Karpas-422 (cell line): ENCODE data around the gene FAM184B. TPM values are rescaled to one million over a fixed set of nuclear protein-coding genes. Genes with fewer than 3 reads are reported as not detected.

Source experiments
- DNase-seq: peaks from one replicate; pipeline ENCODE4 v3.0.0-alpha.2; 2015
- H2AFZ ChIP-seq: fragments of 200-600 bp; sonication (generic); 2 replicates; pipeline ENCODE4 v1.6.1; 2014; ENCODE audit warnings: antibody characterized with exemption, low read length, mixed read lengths
- H3K27ac ChIP-seq: fragments of 200-600 bp; sonication (generic); 2 replicates; pipeline ENCODE4 v1.5.1; 2014; ENCODE audit warnings: mild to moderate bottlenecking, low read length, moderate library complexity
- H3K27me3 ChIP-seq: fragments of 200-600 bp; sonication (generic); 2 replicates; pipeline ENCODE4 v1.6.1; 2014; ENCODE audit warnings: low read length, mixed read lengths
- H3K36me3 ChIP-seq: fragments of 200-600 bp; sonication (generic); 2 replicates; pipeline ENCODE4 v1.6.1; 2014; ENCODE audit warnings: low read length, mixed read lengths; ENCODE audit not compliant: insufficient read depth
- H3K4me1 ChIP-seq: fragments of 200-600 bp; sonication (generic); 2 replicates; pipeline ENCODE4 v1.6.1; 2014; ENCODE audit warnings: mild to moderate bottlenecking, low read length, mixed read lengths
- H3K4me2 ChIP-seq: fragments of 200-600 bp; sonication (generic); 2 replicates; pipeline ENCODE4 v1.6.1; 2014; ENCODE audit warnings: low read length, low read depth, mild to moderate bottlenecking; ENCODE audit not compliant: poor library complexity, severe bottlenecking
- H3K4me3 ChIP-seq: fragments of 200-600 bp; sonication (generic); 2 replicates; pipeline ENCODE4 v1.5.1; 2014; ENCODE audit warnings: mild to moderate bottlenecking, antibody characterized with exemption, low read length, mixed read lengths
- H3K79me2 ChIP-seq: fragments of 200-600 bp; sonication (generic); 2 replicates; pipeline ENCODE4 v1.6.1; 2014; ENCODE audit warnings: mild to moderate bottlenecking, low read length, mixed read lengths
- H3K9ac ChIP-seq: fragments of 200-600 bp; sonication (generic); 2 replicates; pipeline ENCODE4 v1.6.0; 2014; ENCODE audit warnings: low read length
- H3K9me2 ChIP-seq: fragments of 200-600 bp; sonication (generic), shearing (Covaris generic); replicated peaks from 2 replicates; pipeline ENCODE4 v1.6.0; 2014; ENCODE audit warnings: mild to moderate bottlenecking, low read length, moderate library complexity; ENCODE audit not compliant: insufficient read depth
- H3K9me3 ChIP-seq: fragments of 300-700, 200-600 bp; sonication (generic); 2 replicates; pipeline ENCODE4 v1.6.1; 2014; ENCODE audit warnings: low read length, mixed read lengths
- H4K20me1 ChIP-seq: fragments of 200-600 bp; sonication (generic); 2 replicates; pipeline ENCODE4 v1.6.1; 2014; ENCODE audit warnings: mild to moderate bottlenecking, antibody characterized with exemption, low read length, low read depth; ENCODE audit not compliant: insufficient read depth
- total RNA-seq: library from RNA; depleted of rRNA; stranded (reverse); fragments of >200 nt; shearing (Covaris generic); gene quantifications from 2 replicates; pipeline ENCODE4 v1.2.3, GENCODE V29; 2014; ENCODE audit warnings: low replicate concordance

Gene FAM184B
- total RNA-seq, 1 experiment from 2014 or later: not detected

- Histone ChIP-seq H4K20me1 (no peaks in the 10 kb centered on the region), H3K36me3 (no peaks in the 10 kb centered on the region), H3K79me2 (no peaks in the 10 kb centered on the region), H3K9ac (no peak overlapping the region), H2AFZ (no peak overlapping the region), H3K9me2 (no peaks in the 10 kb centered on the region), H3K27ac (no peak overlapping the region), H3K4me2 (no peak overlapping the region), H3K27me3 (no peaks in the 10 kb centered on the region), H3K4me1 (peaks cover 9% of the 10 kb centered on the region), H3K4me3 (no peak overlapping the region), H3K9me3 (no peaks in the 10 kb centered on the region)
- DNase-seq: no peak
Observed at GRCh38 chr4:17699380-17699779, 82.0 kb downstream of the FAM184B start.

GRCh38 chr4:17698116-17698515 lies 83.3 kb downstream of the FAM184B start:
- Histone ChIP-seq H3K4me2 (no peak overlapping the region), H3K4me1 (peaks cover 12% of the 10 kb centered on the region)

GRCh38 chr4:17695341-17695740 lies 86.1 kb downstream of the FAM184B start:
- no peak overlapping the region for H3K4me2 ChIP-seq
- no peak for DNase-seq
- no peak overlapping the region for H2AFZ ChIP-seq
- no peaks in the 10 kb centered on the region for H3K27me3 ChIP-seq
- peaks cover 5% of the 10 kb centered on the region; the same call in 1 of the 2 replicates for H3K4me1 ChIP-seq
- H3K9me2 ChIP-seq: no peaks in the 10 kb centered on the region
- H3K27ac ChIP-seq: no peak overlapping the region
- H3K9ac ChIP-seq: no peak overlapping the region
- no peaks in the 10 kb centered on the region for H3K36me3 ChIP-seq
- H4K20me1 ChIP-seq: no peaks in the 10 kb centered on the region
- H3K4me3 ChIP-seq: no peak overlapping the region
- H3K9me3 ChIP-seq: no peaks in the 10 kb centered on the region
- no peaks in the 10 kb centered on the region for H3K79me2 ChIP-seq

More at GRCh38 chr4:17698116-17698515, 83.3 kb downstream of the FAM184B start:
- Histone ChIP-seq H3K36me3 (no peaks in the 10 kb centered on the region), H3K9ac (no peak overlapping the region), H3K27ac (no peak overlapping the region), H3K9me3 (no peaks in the 10 kb centered on the region), H4K20me1 (no peaks in the 10 kb centered on the region), H2AFZ (no peak overlapping the region), H3K27me3 (no peaks in the 10 kb centered on the region), H3K79me2 (no peaks in the 10 kb centered on the region), H3K9me2 (no peaks in the 10 kb centered on the region), H3K4me3 (no peak overlapping the region)
- DNase-seq: no peak

- Histone ChIP-seq H3K4me1 (peaks cover 5% of the 10 kb centered on the region; the same call in 1 of the 2 replicates), H3K36me3 (no peaks in the 10 kb centered on the region), H3K79me2 (no peaks in the 10 kb centered on the region), H3K9me2 (no peaks in the 10 kb centered on the region), H3K27me3 (no peaks in the 10 kb centered on the region), H4K20me1 (no peaks in the 10 kb centered on the region), H3K9me3 (no peaks in the 10 kb centered on the region), H3K9ac (no peak overlapping the region), H3K4me2 (no peak overlapping the region), H3K4me3 (no peak overlapping the region), H3K27ac (no peak overlapping the region), H2AFZ (no peak overlapping the region)
- DNase-seq: no peak
Observed at GRCh38 chr4:17694552-17694951, 86.9 kb downstream of the FAM184B start.

- no peak overlapping the region for H3K4me3 ChIP-seq
- H4K20me1 ChIP-seq: no peaks in the 10 kb centered on the region
- H3K4me1 ChIP-seq: peaks cover 5% of the 10 kb centered on the region; the same call in 1 of the 2 replicates
- H3K27me3 ChIP-seq: no peaks in the 10 kb centered on the region
- no peaks in the 10 kb centered on the region for H3K36me3 ChIP-seq
- H3K9me2 ChIP-seq: no peaks in the 10 kb centered on the region
- DNase-seq: no peak
- no peaks in the 10 kb centered on the region for H3K9me3 ChIP-seq
- H3K4me2 ChIP-seq: no peak overlapping the region
- no peaks in the 10 kb centered on the region for H3K79me2 ChIP-seq
- no peak overlapping the region for H3K27ac ChIP-seq
- no peak overlapping the region for H2AFZ ChIP-seq
- no peak overlapping the region for H3K9ac ChIP-seq
Observed at GRCh38 chr4:17690898-17691297, 90.5 kb downstream of the FAM184B start.

- no peak for DNase-seq
- H3K4me2 ChIP-seq: no peak overlapping the region
Observed at GRCh38 chr4:17690135-17690534, 91.3 kb downstream of the FAM184B start.

GRCh38 chr4:17688011-17688441 lies 93.4 kb downstream of the FAM184B start:
- H2AFZ ChIP-seq: no peak overlapping the region
- no peak overlapping the region for H3K27ac ChIP-seq
- no peaks in the 10 kb centered on the region for H3K27me3 ChIP-seq

More at GRCh38 chr4:17690135-17690534, 91.3 kb downstream of the FAM184B start:
- Histone ChIP-seq H3K27me3 (no peaks in the 10 kb centered on the region), H3K4me3 (no peak overlapping the region), H3K36me3 (no peaks in the 10 kb centered on the region), H4K20me1 (no peaks in the 10 kb centered on the region), H2AFZ (no peak overlapping the region), H3K9me3 (no peaks in the 10 kb centered on the region), H3K9me2 (no peaks in the 10 kb centered on the region), H3K4me1 (peaks cover 5% of the 10 kb centered on the region; the same call in 1 of the 2 replicates), H3K9ac (no peak overlapping the region), H3K27ac (no peak overlapping the region), H3K79me2 (no peaks in the 10 kb centered on the region)

GRCh38 chr4:17687237-17687857 lies 94.1 kb downstream of the FAM184B start:
- H3K4me3 ChIP-seq: no peak overlapping the region
- H3K4me1 ChIP-seq: no peaks in the 10 kb centered on the region
- H2AFZ ChIP-seq: no peak overlapping the region
- H3K4me2 ChIP-seq: no peak overlapping the region
- H3K79me2 ChIP-seq: no peaks in the 10 kb centered on the region
- H3K9me2 ChIP-seq: no peaks in the 10 kb centered on the region
- H3K9ac ChIP-seq: no peak overlapping the region
- H3K9me3 ChIP-seq: no peaks in the 10 kb centered on the region
- H3K27me3 ChIP-seq: no peaks in the 10 kb centered on the region
- H3K36me3 ChIP-seq: no peaks in the 10 kb centered on the region
- H3K27ac ChIP-seq: no peak overlapping the region
- DNase-seq: no peak
- no peaks in the 10 kb centered on the region for H4K20me1 ChIP-seq

More at GRCh38 chr4:17688011-17688441, 93.4 kb downstream of the FAM184B start:
- Histone ChIP-seq H3K79me2 (no peaks in the 10 kb centered on the region), H3K9me3 (no peaks in the 10 kb centered on the region), H3K4me2 (no peak overlapping the region), H3K36me3 (no peaks in the 10 kb centered on the region), H3K4me1 (peaks cover 1% of the 10 kb centered on the region; the same call in 1 of the 2 replicates), H3K9ac (no peak overlapping the region), H3K4me3 (no peak overlapping the region), H4K20me1 (no peaks in the 10 kb centered on the region), H3K9me2 (no peaks in the 10 kb centered on the region)
- DNase-seq: no peak
